ENCODE data around the gene DDX56. TPM values are rescaled to one million over a fixed set of nuclear protein-coding genes. Genes with fewer than 3 reads are reported as not detected.
A peak's percentile ranks its signal among the peaks of the same experiment; 100 is the strongest.

The DDX56 gene
- total and polyA plus RNA-seq, 9 of the 15 experiments (the other 6 are each of a cell fraction or from before 2014, with no cell fraction given): 33.0 to 145 (median 102) TPM

DNA sequence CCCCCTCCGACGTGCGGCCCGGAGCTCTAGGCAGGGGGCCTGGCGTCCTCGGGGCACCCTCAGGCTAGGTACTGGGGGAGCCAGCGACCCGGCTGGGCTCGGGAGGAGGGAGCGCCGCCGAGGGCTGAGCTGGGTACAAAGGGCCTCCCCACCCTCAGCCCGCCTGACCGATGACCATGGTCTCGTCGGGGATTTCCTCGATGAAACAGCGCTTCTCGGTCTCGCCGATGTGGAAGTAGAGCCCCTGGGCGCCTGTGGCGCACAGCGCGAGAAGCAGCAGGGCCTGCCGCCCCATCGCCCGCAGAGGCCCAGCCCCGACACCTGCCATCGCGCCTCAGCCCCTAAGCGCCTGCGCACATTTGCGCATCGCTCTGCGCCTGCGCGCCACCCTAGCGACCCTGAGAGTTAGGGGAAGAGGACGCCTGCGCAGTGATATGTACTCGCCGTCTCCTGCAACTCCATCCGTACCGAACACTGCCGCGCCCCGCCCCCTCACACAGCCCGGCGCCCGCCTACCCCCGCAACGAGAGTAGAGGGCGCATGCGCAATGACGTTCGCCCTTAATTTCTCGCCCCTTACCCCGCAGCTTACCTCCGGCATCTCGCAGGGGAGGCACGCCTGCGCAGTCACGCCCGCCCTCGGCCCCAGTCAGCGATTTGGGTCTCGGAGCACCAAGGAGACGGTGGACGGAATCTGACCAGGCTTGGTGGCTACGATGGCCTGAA lies 8.3 kb upstream of the DDX56 start, which contains the start of gene TMED4 (continued):
- TF ChIP-seq BMI1 (IDR thresholded peaks at IDR 0.05; ENCODE audit: low read length): no peak
- TF ChIP-seq L3MBTL2 (IDR thresholded peaks at IDR 0.05): peak; percentile 89; the same call in 1 of the 2 replicates
- no peak for TF ChIP-seq GABPB2 (CRISPR knock-in tag; conservative IDR thresholded peaks at IDR 0.05)
- peak; percentile 100 for TF ChIP-seq NRF1 (conservative IDR thresholded peaks at IDR 0.05 in 1 of 2, IDR thresholded peaks at IDR 0.05 in 1 of 2)
- TF ChIP-seq KLF13 (tag; IDR thresholded peaks at IDR 0.05; ENCODE audit: borderline replicate concordance, low read depth): peak; percentile 69
- TF ChIP-seq, protein P1, sequence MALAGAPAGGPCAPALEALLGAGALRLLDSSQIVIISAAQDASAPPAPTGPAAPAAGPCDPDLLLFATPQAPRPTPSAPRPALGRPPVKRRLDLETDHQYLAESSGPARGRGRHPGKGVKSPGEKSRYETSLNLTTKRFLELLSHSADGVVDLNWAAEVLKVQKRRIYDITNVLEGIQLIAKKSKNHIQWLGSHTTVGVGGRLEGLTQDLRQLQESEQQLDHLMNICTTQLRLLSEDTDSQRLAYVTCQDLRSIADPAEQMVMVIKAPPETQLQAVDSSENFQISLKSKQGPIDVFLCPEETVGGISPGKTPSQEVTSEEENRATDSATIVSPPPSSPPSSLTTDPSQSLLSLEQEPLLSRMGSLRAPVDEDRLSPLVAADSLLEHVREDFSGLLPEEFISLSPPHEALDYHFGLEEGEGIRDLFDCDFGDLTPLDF (CRISPR knock-in tag; IDR thresholded peaks at IDR 0.05): peak; percentile 85; the same call in 1 of the 2 replicates
- TF ChIP-seq SLC30A9 (CRISPR knock-in tag; IDR thresholded peaks at IDR 0.05): no peak
- TF ChIP-seq SAFB (IDR thresholded peaks at IDR 0.05; ENCODE audit: borderline replicate concordance, low read depth, low read length): peak; percentile 40; the same call in 1 of the 2 replicates
- TF ChIP-seq ETV6 (IDR thresholded peaks at IDR 0.05; ENCODE audit: borderline replicate concordance in 1 of 2, low read depth in 2 of 2, low read length in 1 of 2): no peak
- TF ChIP-seq ETV6 (CRISPR knock-in tag; IDR thresholded peaks at IDR 0.05; ENCODE audit: borderline replicate concordance): no peak
- peak; percentile 38 for TF ChIP-seq POU5F1 (IDR thresholded peaks at IDR 0.05; ENCODE audit: borderline replicate concordance, low read depth, low read length, partially characterized antibody)
- TF ChIP-seq, protein P2, sequence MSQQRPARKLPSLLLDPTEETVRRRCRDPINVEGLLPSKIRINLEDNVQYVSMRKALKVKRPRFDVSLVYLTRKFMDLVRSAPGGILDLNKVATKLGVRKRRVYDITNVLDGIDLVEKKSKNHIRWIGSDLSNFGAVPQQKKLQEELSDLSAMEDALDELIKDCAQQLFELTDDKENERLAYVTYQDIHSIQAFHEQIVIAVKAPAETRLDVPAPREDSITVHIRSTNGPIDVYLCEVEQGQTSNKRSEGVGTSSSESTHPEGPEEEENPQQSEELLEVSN (IDR thresholded peaks at IDR 0.05; ENCODE audit: borderline replicate concordance in 1 of 2, extremely low read depth in 1 of 2, insufficient read depth in 1 of 2, insufficient read length in 1 of 2, low read depth in 1 of 2, low read length in 1 of 2, poor library complexity in 1 of 2, severe bottlenecking in 1 of 2): peak; percentile 64 to 75
- TF ChIP-seq JUN (IDR thresholded peaks at IDR 0.05; ENCODE audit: borderline replicate concordance, low read depth, low read length): no peak
- TF ChIP-seq JUN (CRISPR knock-in tag; IDR thresholded peaks at IDR 0.05; ENCODE audit: borderline replicate concordance): 0 out of 2 replicates have a peak, but pooled peaks have one; percentile 8
- no peak for TF ChIP-seq ZNF785 (CRISPR knock-in tag; IDR thresholded peaks at IDR 0.05)
- no peak for TF ChIP-seq ZNF23 (CRISPR knock-in tag; IDR thresholded peaks at IDR 0.05)
- TF ChIP-seq ZFX (CRISPR knock-in tag; IDR thresholded peaks at IDR 0.05): peak; percentile 93
- no peak for TF ChIP-seq ZSCAN29 (IDR thresholded peaks at IDR 0.05)
- no peak for TF ChIP-seq ZEB2 (IDR thresholded peaks at IDR 0.05)
- TF ChIP-seq BCOR (IDR thresholded peaks at IDR 0.05): no peak
- TF ChIP-seq TEAD4 (IDR thresholded peaks at IDR 0.05; ENCODE audit: low read length): 0 out of 2 replicates have a peak, but pooled peaks have one; percentile 6
- TF ChIP-seq TEAD4 (CRISPR knock-in tag; IDR thresholded peaks at IDR 0.05; ENCODE audit: borderline replicate concordance): no peak
- TF ChIP-seq PHB2 (IDR thresholded peaks at IDR 0.05; ENCODE audit: low read depth): no peak
- TF ChIP-seq CCNT2 (IDR thresholded peaks at IDR 0.05; ENCODE audit: borderline replicate concordance, extremely low read depth, insufficient read length, low read depth, low read length): peak; percentile 80
- TF ChIP-seq PHB (CRISPR knock-in tag; IDR thresholded peaks at IDR 0.05): 0 out of 2 replicates have a peak, but pooled peaks have one; percentile 52
- no peak for TF ChIP-seq SAFB2 (IDR thresholded peaks at IDR 0.05; ENCODE audit: borderline replicate concordance, low read depth, low read length, severe bottlenecking)
- TF ChIP-seq CCAR2 (IDR thresholded peaks at IDR 0.05; ENCODE audit: low read depth, low read length): no peak
